GM19455 (cell line): ENCODE results near the gene SMIM24.
A peak's percentile ranks its signal among the peaks of the same experiment; 100 is the strongest.

Experiments
- ATAC-seq: cut with Tn5 transposase; IDR thresholded peaks from one replicate; pipeline ENCODE4 v1.9.1; 2021; ENCODE audit not compliant: unreplicated experiment

SMIM24 gene

GRCh38 chr19:3499738-3500428 is 19.6 kb upstream of the SMIM24 start:
- ATAC-seq = peak; percentile 2

- no peak for ATAC-seq
These were observed 17.6 kb upstream of the SMIM24 start for GRCh38 chr19:3497757-3498520.

- no peak for ATAC-seq
These were observed 16.3 kb upstream of the SMIM24 start for GRCh38 chr19:3496392-3497273.

- ATAC-seq = no peak
These were observed 14.2 kb upstream of the SMIM24 start for GRCh38 chr19:3494559-3494958.

- no peak for ATAC-seq
These were observed 13.7 kb upstream of the SMIM24 start for GRCh38 chr19:3494051-3494450.

- no peak for ATAC-seq
These were observed 13.3 kb upstream of the SMIM24 start for GRCh38 chr19:3493651-3494050.

GRCh38 chr19:3492919-3493318 is 12.6 kb upstream of the SMIM24 start:
- ATAC-seq = no peak

- ATAC-seq = no peak
These were observed 12.0 kb upstream of the SMIM24 start for GRCh38 chr19:3492131-3492839.

- no peak for ATAC-seq
These were observed 11.2 kb upstream of the SMIM24 start for GRCh38 chr19:3491396-3492119.

- no peak for ATAC-seq
These were observed 2.9 kb upstream of the SMIM24 start, which contains the start of gene SMIM44 for GRCh38 chr19:3483226-3483628. Gene SMIM44, minus strand, starts transcription at chr19:3483441. Its CDS starts 38 bp downstream, at chr19:3483403.

GRCh38 chr19:3482507-3483225 is 2.3 kb upstream of the SMIM24 start:
- no peak for ATAC-seq

GRCh38 chr19:3481241-3482090 is 1.1 kb upstream of the SMIM24 start:
- no peak for ATAC-seq

GRCh38 chr19:3479834-3480215 is 500 bp downstream of the SMIM24 start:
- no peak for ATAC-seq

GRCh38 chr19:3479177-3479833 is 1.0 kb downstream of the SMIM24 start:
- no peak for ATAC-seq

- ATAC-seq = no peak
These were observed 1.7 kb downstream of the SMIM24 start for GRCh38 chr19:3478409-3479176.

- ATAC-seq = no peak
These were observed 2.4 kb downstream of the SMIM24 start for GRCh38 chr19:3477951-3478350.

GRCh38 chr19:3477506-3477905 is 2.8 kb downstream of the SMIM24 start:
- no peak for ATAC-seq
